HepG2 (cell line): ENCODE data around the gene CD2AP. TPM values are rescaled to one million over a fixed set of nuclear protein-coding genes. Genes with fewer than 3 reads are reported as not detected.

Experiments
- ATAC-seq: fragments of 200-7000 bp; cut with Tn5 transposase; 3 replicates; pipeline ENCODE4 v1.9.1; 2020; ENCODE audit warnings: mild to moderate bottlenecking, moderate library complexity
- BruUV-seq: library from RNA; stranded (reverse); fragments of 400-500 nt; replicated peaks from 2 replicates; lab custom pipeline; 2021; lab: Mats Ljungman, UMichigan
- CTCF ChIA-PET: fragments of 300-600 bp; formaldehyde crosslinking; extraction: SDS; loops from one replicate; lab custom pipeline; 2021; ENCODE audit warnings: low total read pairs, inconsistent platforms, low intra/inter-chr PET ratio; lab: Yijun Ruan, JAX
- POLR2A ChIA-PET: fragments of 350-600 bp; sonication (Branson Sonifier 250); formaldehyde crosslinking; loops from one replicate; lab custom pipeline; 2020; ENCODE audit warnings: antibody characterized with exemption, inconsistent platforms; lab: Yijun Ruan, JAX
- DNase-seq: peaks from one replicate; pipeline ENCODE4 v3.0.0-alpha.2; 2015; ENCODE audit warnings: low spot score
- FAIRE-seq: peaks from 3 replicates; lab custom pipeline; 2011; peaks lifted over from hg19 to GRCh38; lab: Jason Lieb, UNC
- H2AFZ ChIP-seq: one replicate; pipeline ENCODE4 v1.6.1; 2011; ENCODE audit warnings: low read length, inconsistent platforms
- H3K27ac ChIP-seq: fragments of 300-600 bp; 3 replicates; pipeline ENCODE4 v1.8.0; 2011; ENCODE audit warnings: mixed run types, mild to moderate bottlenecking, mixed read lengths, low read length, inconsistent platforms; ENCODE audit not compliant: insufficient read depth; ENCODE audit errors: extremely low read length
- H3K27me3 ChIP-seq, 2 experiments: fragments of 200-600 bp in 1 of 2; 2 replicates in 1 of 2; 3 replicates in 1 of 2; pipeline versions ENCODE4 v1.6.0 to v1.8.0; 2011; ENCODE audit warnings: low read length in 2 of 2, mild to moderate bottlenecking in 2 of 2, moderate library complexity in 2 of 2, inconsistent platforms in 1 of 2; ENCODE audit not compliant: insufficient read depth in 2 of 2, control insufficient read depth in 1 of 2
- H3K36me3 ChIP-seq, 2 experiments: fragments of 200-600 bp in 1 of 2; replicated peaks in 1 of 2; 2 replicates in 1 of 2; 3 replicates in 1 of 2; pipeline versions ENCODE4 v1.5.1 to v1.8.0; 2011; ENCODE audit warnings: low read length in 2 of 2, inconsistent platforms in 1 of 2; ENCODE audit not compliant: insufficient read depth in 2 of 2, control insufficient read depth in 1 of 2
- H3K4me1 ChIP-seq: 2 replicates; pipeline ENCODE4 v1.5.1; 2012; ENCODE audit warnings: low read length, inconsistent platforms; ENCODE audit not compliant: insufficient read depth
- H3K4me2 ChIP-seq: 2 replicates; pipeline ENCODE4 v1.6.0; 2011; ENCODE audit warnings: low read depth, low read length, inconsistent platforms
- H3K4me3 ChIP-seq, 3 experiments: fragments of 200-600 bp in 1 of 3; sonication (generic), shearing (Covaris generic) in 1 of 3; replicated peaks in 1 of 3; 2 replicates each; pipeline ENCODE4 v1.5.1; 2011 to 2016; ENCODE audit warnings: low read length in 3 of 3, inconsistent platforms in 2 of 3, low read depth in 2 of 3, mild to moderate bottlenecking in 2 of 3, control low read depth in 1 of 3, mixed read lengths in 1 of 3; ENCODE audit not compliant: insufficient read depth in 1 of 3
- H3K79me2 ChIP-seq: one replicate; pipeline ENCODE4 v1.6.1; 2011; ENCODE audit warnings: low read length, inconsistent platforms; ENCODE audit not compliant: insufficient read depth
- H3K9ac ChIP-seq: 2 replicates; pipeline ENCODE4 v1.6.0; 2011; ENCODE audit warnings: mild to moderate bottlenecking, low read depth, low read length, inconsistent platforms; ENCODE audit not compliant: insufficient read depth
- H3K9me3 ChIP-seq: 2 replicates; pipeline ENCODE4 v1.5.1; 2012; ENCODE audit warnings: mild to moderate bottlenecking, low read length
- H4K20me1 ChIP-seq: 2 replicates; pipeline ENCODE4 v1.6.0; 2011; ENCODE audit warnings: inconsistent platforms, mild to moderate bottlenecking, low read length, moderate library complexity; ENCODE audit not compliant: insufficient read depth
- KLF15 ChIP-seq: sonication (generic); formaldehyde crosslinking; IDR thresholded peaks from 2 replicates; pipeline ENCODE4 v1.8.1; 2023; ENCODE audit warnings: borderline replicate concordance, mild to moderate bottlenecking, inconsistent platforms, missing genetic modification reagents, mixed read lengths
- STAG1 ChIP-seq: sonication (generic); formaldehyde crosslinking; IDR thresholded peaks from 2 replicates; pipeline ENCODE4 v1.4.0; 2020; ENCODE audit warnings: missing genetic modification reagents
- ZNF646 ChIP-seq: sonication (generic); formaldehyde crosslinking; IDR thresholded peaks from 2 replicates; pipeline ENCODE4 v1.9.0; 2021; ENCODE audit warnings: mild to moderate bottlenecking, missing genetic modification reagents
- WGBS: methylation state at CpG from one replicate; pipeline ENCODE4 v1.1.6; 2017; ENCODE audit warnings: low lambda C conversion rate; 5-methylcytosine and 5-hydroxymethylcytosine counted together
- in situ Hi-C: cut with HindIII; loops from 2 replicates; pipeline ENCODE4 v1.10.0; 2017; ENCODE audit warnings: low pct_unique_long_range_greater_than_20kb; ENCODE audit not compliant: extremely low pct_ligation_motif_present
- intact Hi-C: fragments of 100-400 bp; cut with micrococcal nuclease; formaldehyde crosslinking; loops from one replicate; pipeline ENCODE4 v1.10.0; 2022; ENCODE audit not compliant: unreplicated experiment
- polyA plus RNA-seq, 8 experiments: library from polyadenylated mRNA; depleted of rRNA in 3 of 8; stranded (reverse) in 7 of 8; unstranded in 1 of 8; fragments of >200 nt; fragmentation: Illumina TruSeq in 4 of 8; extraction: Trizol in 4 of 8; gene quantifications; 2 replicates each; pipeline versions ENCODE4 v1.2.1 to v1.2.3, GENCODE V29; 2011 to 2016; ENCODE audit warnings: low read depth in 4 of 8, missing spikeins in 1 of 8, mixed read lengths in 1 of 8; ENCODE audit not compliant: insufficient read depth in 1 of 8
- total RNA-seq, 5 experiments: library from RNA; depleted of rRNA; stranded (reverse); fragments of >200 nt; fragmentation: Illumina TruSeq; extraction: Trizol; gene quantifications; 2 replicates each; pipeline ENCODE4 v1.2.3, GENCODE V29; 2016; ENCODE audit warnings: low read depth in 1 of 5
- TF ChIP-seq, protein P1 (sequence below): sonication (generic); formaldehyde crosslinking; IDR thresholded peaks from 2 replicates; pipeline ENCODE4 v1.8.0; 2022; ENCODE audit warnings: mild to moderate bottlenecking, missing genetic modification reagents, borderline replicate concordance
- TF ChIP-seq, protein P2 (sequence below): sonication (generic); formaldehyde crosslinking; IDR thresholded peaks from 2 replicates; pipeline ENCODE4 v1.5.0; 2020; ENCODE audit warnings: mild to moderate bottlenecking, missing genetic modification reagents, moderate library complexity

Gene CD2AP
- total and polyA plus RNA-seq, 2 of the 13 experiments (the other 11 are each of a cell fraction or from before 2014, with no cell fraction given), result 8.6 to 31.9 TPM

DNA sequence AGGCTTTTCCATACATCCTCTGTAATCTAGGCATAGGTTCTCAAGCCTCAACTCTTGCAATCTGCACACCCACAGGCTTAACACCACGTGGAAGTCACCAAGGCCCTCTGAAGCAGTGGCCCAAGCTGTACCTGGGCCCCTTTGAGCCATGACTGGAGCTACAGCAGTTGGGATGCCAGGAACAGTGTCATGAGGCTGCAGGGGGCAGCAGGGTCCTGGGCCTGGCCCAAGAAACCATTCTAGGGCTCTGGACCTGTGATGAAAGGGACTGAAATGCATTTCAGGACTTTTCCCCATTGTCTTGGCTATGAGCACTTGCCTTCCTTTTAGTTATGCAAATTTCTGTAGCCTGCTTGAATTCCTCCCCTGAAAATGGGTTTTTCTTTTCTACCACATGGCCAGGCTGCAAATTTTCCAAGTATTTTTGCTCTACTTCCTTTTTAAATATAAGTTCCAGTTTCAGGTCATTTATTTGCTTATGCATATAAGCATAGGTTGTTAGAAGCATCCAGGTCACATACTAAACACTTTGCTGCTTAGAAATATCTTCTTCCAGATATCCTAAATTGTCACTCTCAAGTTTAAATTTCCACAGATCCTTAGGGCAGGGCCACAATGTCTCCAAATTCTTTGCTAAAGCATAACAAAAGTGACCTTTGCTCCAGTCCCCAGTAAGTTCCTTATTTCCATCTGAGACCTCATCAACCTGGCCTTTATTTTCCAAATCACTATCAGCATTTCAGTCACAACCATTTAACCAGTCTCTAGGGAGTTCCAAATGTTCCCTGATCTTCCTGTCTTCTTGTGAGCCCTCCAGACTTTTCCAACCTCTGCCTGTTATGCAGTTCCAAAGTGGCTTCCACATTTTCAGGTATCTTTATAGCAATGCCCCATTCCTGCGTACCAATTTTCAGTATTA, 48.6 kb upstream of the CD2AP start:
- H3K9me3 ChIP-seq, result no peaks in the 10 kb centered on the region
- H3K79me2 ChIP-seq, result no peaks in the 10 kb centered on the region
- intact Hi-C loops, result no loop called here
- H2AFZ ChIP-seq, result no peak overlapping the region
- no peak overlapping the region for H3K9ac ChIP-seq
- DNase-seq (no peak), ATAC-seq (peak; percentile 41; the same call in 2 of the 3 replicates), FAIRE-seq (no peak)
- no peak overlapping the region for H3K4me3 ChIP-seq
- TF ChIP-seq STAG1 (peak; percentile 40), ZNF646 (CRISPR knock-in tag) (no peak), KLF15 (CRISPR knock-in tag) (no peak)
- TF ChIP-seq, protein P1, sequence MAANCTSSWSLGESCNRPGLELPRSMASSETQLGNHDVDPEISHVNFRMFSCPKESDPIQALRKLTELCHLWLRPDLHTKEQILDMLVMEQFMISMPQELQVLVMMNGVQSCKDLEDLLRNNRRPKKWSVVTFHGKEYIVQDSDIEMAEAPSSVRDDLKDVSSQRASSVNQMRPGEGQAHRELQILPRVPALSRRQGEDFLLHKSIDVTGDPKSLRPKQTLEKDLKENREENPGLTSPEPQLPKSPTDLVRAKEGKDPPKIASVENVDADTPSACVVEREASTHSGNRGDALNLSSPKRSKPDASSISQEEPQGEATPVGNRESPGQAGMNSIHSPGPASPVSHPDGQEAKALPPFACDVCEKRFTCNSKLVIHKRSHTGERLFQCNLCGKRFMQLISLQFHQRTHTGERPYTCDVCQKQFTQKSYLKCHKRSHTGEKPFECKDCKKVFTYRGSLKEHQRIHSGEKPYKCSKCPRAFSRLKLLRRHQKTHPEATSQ (CRISPR knock-in tag), result no peak
- TF ChIP-seq, protein P2, sequence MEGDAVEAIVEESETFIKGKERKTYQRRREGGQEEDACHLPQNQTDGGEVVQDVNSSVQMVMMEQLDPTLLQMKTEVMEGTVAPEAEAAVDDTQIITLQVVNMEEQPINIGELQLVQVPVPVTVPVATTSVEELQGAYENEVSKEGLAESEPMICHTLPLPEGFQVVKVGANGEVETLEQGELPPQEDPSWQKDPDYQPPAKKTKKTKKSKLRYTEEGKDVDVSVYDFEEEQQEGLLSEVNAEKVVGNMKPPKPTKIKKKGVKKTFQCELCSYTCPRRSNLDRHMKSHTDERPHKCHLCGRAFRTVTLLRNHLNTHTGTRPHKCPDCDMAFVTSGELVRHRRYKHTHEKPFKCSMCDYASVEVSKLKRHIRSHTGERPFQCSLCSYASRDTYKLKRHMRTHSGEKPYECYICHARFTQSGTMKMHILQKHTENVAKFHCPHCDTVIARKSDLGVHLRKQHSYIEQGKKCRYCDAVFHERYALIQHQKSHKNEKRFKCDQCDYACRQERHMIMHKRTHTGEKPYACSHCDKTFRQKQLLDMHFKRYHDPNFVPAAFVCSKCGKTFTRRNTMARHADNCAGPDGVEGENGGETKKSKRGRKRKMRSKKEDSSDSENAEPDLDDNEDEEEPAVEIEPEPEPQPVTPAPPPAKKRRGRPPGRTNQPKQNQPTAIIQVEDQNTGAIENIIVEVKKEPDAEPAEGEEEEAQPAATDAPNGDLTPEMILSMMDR (CRISPR knock-in tag), result peak; percentile 38
- in situ Hi-C loops, result no loop called here
- H3K27me3 ChIP-seq, result no peaks in the 10 kb centered on the region
- H3K4me2 ChIP-seq, result no peak overlapping the region
- no peaks in the 10 kb centered on the region for H3K36me3 ChIP-seq
- WGBS, result 29% methylated on average over 2 of the region's 2 CpGs
- POLR2A ChIA-PET, result no interaction called here
- H4K20me1 ChIP-seq, result no peaks in the 10 kb centered on the region
- CTCF ChIA-PET, result no interaction called here
- no TSS peak for BruUV-seq
- no peak overlapping the region for H3K27ac ChIP-seq
- no peaks in the 10 kb centered on the region for H3K4me1 ChIP-seq
